ENCODE measurements around the gene MPRIP.
"Not testable (repeated sequence)": the region's sequence is repeated elsewhere in the genome, so short reads cannot be mapped to it uniquely, and the experiment has no call there.

Gene MPRIP

GRCh38 chr17:17013828-17014747, 28.2 kb upstream of the MPRIP start:
- DNase-seq = not testable (repeated sequence)

- not testable (repeated sequence) for DNase-seq
These were observed 27.5 kb upstream of the MPRIP start for GRCh38 chr17:17014748-17015124.

GRCh38 chr17:17015230-17015629, 27.0 kb upstream of the MPRIP start:
- DNase-seq = no peak

GRCh38 chr17:17016199-17017197, 25.8 kb upstream of the MPRIP start:
- peak; percentile 40 for DNase-seq

- DNase-seq = no peak
These were observed 24.8 kb upstream of the MPRIP start for GRCh38 chr17:17017343-17018014.

- DNase-seq = no peak
These were observed 24.2 kb upstream of the MPRIP start for GRCh38 chr17:17018021-17018441.

GRCh38 chr17:17018612-17019429, 23.4 kb upstream of the MPRIP start:
- DNase-seq = no peak

- DNase-seq = no peak
These were observed 22.9 kb upstream of the MPRIP start for GRCh38 chr17:17019430-17019762.

- DNase-seq = no peak
These were observed 22.3 kb upstream of the MPRIP start for GRCh38 chr17:17019891-17020456.

- DNase-seq = no peak
These were observed 21.4 kb upstream of the MPRIP start for GRCh38 chr17:17020821-17021193.

GRCh38 chr17:17021194-17021863, 20.9 kb upstream of the MPRIP start:
- DNase-seq = no peak

- no peak for DNase-seq
These were observed 20.2 kb upstream of the MPRIP start for GRCh38 chr17:17022011-17022410.

- no peak for DNase-seq
These were observed 19.8 kb upstream of the MPRIP start for GRCh38 chr17:17022456-17022855.

GRCh38 chr17:17024778-17025300, 17.4 kb upstream of the MPRIP start:
- DNase-seq = no peak

- DNase-seq = no peak
These were observed 16.6 kb upstream of the MPRIP start for GRCh38 chr17:17025621-17026020.

GRCh38 chr17:17026163-17026562, 16.1 kb upstream of the MPRIP start:
- no peak for DNase-seq

GRCh38 chr17:17027442-17028058, 14.7 kb upstream of the MPRIP start:
- no peak for DNase-seq

GRCh38 chr17:17028059-17028877, 14.0 kb upstream of the MPRIP start:
- DNase-seq = no peak

- DNase-seq = no peak
These were observed 13.2 kb upstream of the MPRIP start for GRCh38 chr17:17028878-17029535.
